Measurements from ENCODE around the gene CDK5. TPM values are rescaled to one million over a fixed set of nuclear protein-coding genes. Genes with fewer than 3 reads are reported as not detected.

CDK5 gene
- total RNA-seq, 1 experiment from 2014 or later = 19.8 TPM

DNA sequence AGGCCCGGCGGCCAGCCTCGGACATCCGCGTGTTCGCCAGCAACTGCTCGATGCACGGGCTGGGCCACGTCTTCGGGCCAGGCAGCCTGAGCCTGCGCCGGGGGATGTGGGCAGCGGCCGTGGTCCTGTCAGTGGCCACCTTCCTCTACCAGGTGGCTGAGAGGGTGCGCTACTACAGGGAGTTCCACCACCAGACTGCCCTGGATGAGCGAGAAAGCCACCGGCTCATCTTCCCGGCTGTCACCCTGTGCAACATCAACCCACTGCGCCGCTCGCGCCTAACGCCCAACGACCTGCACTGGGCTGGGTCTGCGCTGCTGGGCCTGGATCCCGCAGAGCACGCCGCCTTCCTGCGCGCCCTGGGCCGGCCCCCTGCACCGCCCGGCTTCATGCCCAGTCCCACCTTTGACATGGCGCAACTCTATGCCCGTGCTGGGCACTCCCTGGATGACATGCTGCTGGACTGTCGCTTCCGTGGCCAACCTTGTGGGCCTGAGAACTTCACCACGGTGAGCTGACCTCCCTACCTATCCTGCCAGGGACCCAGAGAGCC lies 8.7 kb downstream of the CDK5 start (continued):
- TF ChIP-seq, protein P1, sequence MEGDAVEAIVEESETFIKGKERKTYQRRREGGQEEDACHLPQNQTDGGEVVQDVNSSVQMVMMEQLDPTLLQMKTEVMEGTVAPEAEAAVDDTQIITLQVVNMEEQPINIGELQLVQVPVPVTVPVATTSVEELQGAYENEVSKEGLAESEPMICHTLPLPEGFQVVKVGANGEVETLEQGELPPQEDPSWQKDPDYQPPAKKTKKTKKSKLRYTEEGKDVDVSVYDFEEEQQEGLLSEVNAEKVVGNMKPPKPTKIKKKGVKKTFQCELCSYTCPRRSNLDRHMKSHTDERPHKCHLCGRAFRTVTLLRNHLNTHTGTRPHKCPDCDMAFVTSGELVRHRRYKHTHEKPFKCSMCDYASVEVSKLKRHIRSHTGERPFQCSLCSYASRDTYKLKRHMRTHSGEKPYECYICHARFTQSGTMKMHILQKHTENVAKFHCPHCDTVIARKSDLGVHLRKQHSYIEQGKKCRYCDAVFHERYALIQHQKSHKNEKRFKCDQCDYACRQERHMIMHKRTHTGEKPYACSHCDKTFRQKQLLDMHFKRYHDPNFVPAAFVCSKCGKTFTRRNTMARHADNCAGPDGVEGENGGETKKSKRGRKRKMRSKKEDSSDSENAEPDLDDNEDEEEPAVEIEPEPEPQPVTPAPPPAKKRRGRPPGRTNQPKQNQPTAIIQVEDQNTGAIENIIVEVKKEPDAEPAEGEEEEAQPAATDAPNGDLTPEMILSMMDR (IDR thresholded peaks at IDR 0.05 in 2 of 3, conservative IDR thresholded peaks at IDR 0.05 in 1 of 3; ENCODE audit: borderline replicate concordance in 1 of 3, insufficient read depth in 1 of 3, low read depth in 2 of 3, low read length in 2 of 3) = no peak

DNA sequence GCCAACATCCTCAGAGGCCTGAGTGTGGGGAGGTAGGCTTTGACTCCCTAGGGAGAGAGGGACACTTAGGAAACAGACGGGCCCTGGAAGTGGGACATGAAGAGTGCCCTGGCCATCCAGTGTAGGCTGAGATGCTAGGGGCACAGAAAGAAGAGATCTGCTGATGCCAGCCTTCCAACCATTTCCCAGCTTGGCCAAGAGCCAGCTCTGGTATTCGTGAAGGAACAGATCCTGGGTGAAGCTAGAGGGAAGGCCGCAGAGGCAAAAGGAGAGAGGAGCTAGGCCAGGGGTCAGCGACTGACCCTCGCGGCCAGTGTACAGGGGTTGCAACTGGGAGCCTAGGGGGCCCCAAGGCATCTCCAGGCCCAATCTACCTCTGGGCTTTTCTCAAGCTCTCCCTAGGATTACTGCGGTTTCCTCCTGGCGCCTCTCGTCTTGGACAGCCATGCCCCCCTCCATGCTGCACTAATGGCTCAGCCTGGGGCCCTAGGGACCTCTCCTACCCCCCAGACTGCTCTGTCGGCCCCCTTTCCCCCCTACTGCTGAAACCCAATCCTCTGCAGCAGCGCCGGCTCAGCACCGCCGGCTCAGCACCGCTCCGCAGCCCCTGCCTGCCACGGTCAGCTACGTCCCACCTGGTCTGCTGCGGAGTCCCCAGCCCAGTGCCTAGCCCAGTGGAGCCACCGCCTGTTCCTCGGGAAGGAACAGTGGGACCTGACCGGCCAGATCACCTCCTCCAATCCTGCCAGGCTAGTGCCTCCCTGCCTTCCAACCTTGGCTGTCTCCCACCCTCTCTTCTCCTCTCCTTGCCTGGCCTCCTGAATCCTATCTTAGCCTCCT lies 9.5 kb downstream of the CDK5 start, which contains the start of gene ASIC3:
TSS of gene ASIC3 (plus strand) at position 556 of the 840 bp plus-strand sequence. CDS start 355 bp downstream, outside the sequence.
- RAD21 ChIA-PET (ENCODE audit: low non-redundant PET in 1 of 2, low total read pairs in 2 of 2, uncharacterized antibody in 2 of 2, unreplicated experiment in 2 of 2) = no interaction called here
- no peak within 1 kb of the TSS for H3K9ac ChIP-seq (ENCODE audit: low read length)
- ATAC-seq (no peak), DNase-seq (ENCODE audit: low read depth, low spot score) (no peak)
- H3K27ac ChIP-seq (ENCODE audit: low read depth, low read length) = no peak within 1 kb of the TSS
- H4K20me1 ChIP-seq (ENCODE audit: insufficient read depth) = no peaks in the 10 kb centered on the region
- H3K4me2 ChIP-seq (ENCODE audit: low read length) = no peak within 1 kb of the TSS
- H3K79me2 ChIP-seq (ENCODE audit: insufficient read depth, low read length) = no peaks in the 10 kb centered on the region
- intact Hi-C loops (cut with micrococcal nuclease) = no loop called here
- CTCF ChIA-PET = interaction anchor here (0.6 kb wide), 1 partner anchor 39 kb away, joined by 4 read pairs; no protein-coding TSS in a partner anchor
- H3K36me3 ChIP-seq (ENCODE audit: control insufficient read depth in 1 of 2, insufficient read depth in 2 of 2, low read length in 2 of 2) = no peaks in the 10 kb centered on the region
- no peaks in the 10 kb centered on the region for H3K4me1 ChIP-seq (ENCODE audit: control insufficient read depth in 1 of 2, insufficient read depth in 2 of 2, low read length in 2 of 2)
- H3K9me3 ChIP-seq (ENCODE audit: control insufficient read depth in 1 of 2, insufficient read depth in 1 of 2, low read depth in 1 of 2, low read length in 2 of 2) = no peaks in the 10 kb centered on the region
- POLR2A ChIA-PET = no interaction called here
- H3K27me3 ChIP-seq (ENCODE audit: insufficient read depth, low read length) = no peaks in the 10 kb centered on the region
- H3K9me2 ChIP-seq (ENCODE audit: insufficient read depth) = no peaks in the 10 kb centered on the region
- BruUV-seq (replicated peaks) = no TSS peak
- no peak within 1 kb of the TSS for H3K4me3 ChIP-seq (replicated peaks in 1 of 2; ENCODE audit: low read depth in 1 of 2, low read length in 2 of 2)
- no peak within 1 kb of the TSS for H2AFZ ChIP-seq (ENCODE audit: low read depth, low read length, poor library complexity, severe bottlenecking)
- TF ChIP-seq YY1 (IDR thresholded peaks at IDR 0.05; ENCODE audit: extremely low read depth, insufficient replicate concordance, low read depth, low read length) = no peak
- TF ChIP-seq EGR1 (IDR thresholded peaks at IDR 0.05; ENCODE audit: low read depth) = no peak
- no peak for TF ChIP-seq JUND (IDR thresholded peaks at IDR 0.05)
- TF ChIP-seq POLR2AphosphoS5 (IDR thresholded peaks at IDR 0.05; ENCODE audit: low read depth, low read length) = no peak
- no peak for TF ChIP-seq FOSL1 (IDR thresholded peaks at IDR 0.05; ENCODE audit: low read depth)
- TF ChIP-seq ZNF274 (IDR thresholded peaks at IDR 0.05; ENCODE audit: low read depth, low read length) = no peak
- TF ChIP-seq EZH2 (IDR thresholded peaks at IDR 0.05) = no peak
- no peak for TF ChIP-seq SIN3A (IDR thresholded peaks at IDR 0.05; ENCODE audit: low read depth)
- TF ChIP-seq ZFX (IDR thresholded peaks at IDR 0.05) = no peak
- no peak for TF ChIP-seq CEBPB (IDR thresholded peaks at IDR 0.05; ENCODE audit: low read depth)
- TF ChIP-seq, protein P2, sequence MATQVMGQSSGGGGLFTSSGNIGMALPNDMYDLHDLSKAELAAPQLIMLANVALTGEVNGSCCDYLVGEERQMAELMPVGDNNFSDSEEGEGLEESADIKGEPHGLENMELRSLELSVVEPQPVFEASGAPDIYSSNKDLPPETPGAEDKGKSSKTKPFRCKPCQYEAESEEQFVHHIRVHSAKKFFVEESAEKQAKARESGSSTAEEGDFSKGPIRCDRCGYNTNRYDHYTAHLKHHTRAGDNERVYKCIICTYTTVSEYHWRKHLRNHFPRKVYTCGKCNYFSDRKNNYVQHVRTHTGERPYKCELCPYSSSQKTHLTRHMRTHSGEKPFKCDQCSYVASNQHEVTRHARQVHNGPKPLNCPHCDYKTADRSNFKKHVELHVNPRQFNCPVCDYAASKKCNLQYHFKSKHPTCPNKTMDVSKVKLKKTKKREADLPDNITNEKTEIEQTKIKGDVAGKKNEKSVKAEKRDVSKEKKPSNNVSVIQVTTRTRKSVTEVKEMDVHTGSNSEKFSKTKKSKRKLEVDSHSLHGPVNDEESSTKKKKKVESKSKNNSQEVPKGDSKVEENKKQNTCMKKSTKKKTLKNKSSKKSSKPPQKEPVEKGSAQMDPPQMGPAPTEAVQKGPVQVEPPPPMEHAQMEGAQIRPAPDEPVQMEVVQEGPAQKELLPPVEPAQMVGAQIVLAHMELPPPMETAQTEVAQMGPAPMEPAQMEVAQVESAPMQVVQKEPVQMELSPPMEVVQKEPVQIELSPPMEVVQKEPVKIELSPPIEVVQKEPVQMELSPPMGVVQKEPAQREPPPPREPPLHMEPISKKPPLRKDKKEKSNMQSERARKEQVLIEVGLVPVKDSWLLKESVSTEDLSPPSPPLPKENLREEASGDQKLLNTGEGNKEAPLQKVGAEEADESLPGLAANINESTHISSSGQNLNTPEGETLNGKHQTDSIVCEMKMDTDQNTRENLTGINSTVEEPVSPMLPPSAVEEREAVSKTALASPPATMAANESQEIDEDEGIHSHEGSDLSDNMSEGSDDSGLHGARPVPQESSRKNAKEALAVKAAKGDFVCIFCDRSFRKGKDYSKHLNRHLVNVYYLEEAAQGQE (IDR thresholded peaks at IDR 0.05; ENCODE audit: low read depth) = no peak
- TF ChIP-seq, protein P3, sequence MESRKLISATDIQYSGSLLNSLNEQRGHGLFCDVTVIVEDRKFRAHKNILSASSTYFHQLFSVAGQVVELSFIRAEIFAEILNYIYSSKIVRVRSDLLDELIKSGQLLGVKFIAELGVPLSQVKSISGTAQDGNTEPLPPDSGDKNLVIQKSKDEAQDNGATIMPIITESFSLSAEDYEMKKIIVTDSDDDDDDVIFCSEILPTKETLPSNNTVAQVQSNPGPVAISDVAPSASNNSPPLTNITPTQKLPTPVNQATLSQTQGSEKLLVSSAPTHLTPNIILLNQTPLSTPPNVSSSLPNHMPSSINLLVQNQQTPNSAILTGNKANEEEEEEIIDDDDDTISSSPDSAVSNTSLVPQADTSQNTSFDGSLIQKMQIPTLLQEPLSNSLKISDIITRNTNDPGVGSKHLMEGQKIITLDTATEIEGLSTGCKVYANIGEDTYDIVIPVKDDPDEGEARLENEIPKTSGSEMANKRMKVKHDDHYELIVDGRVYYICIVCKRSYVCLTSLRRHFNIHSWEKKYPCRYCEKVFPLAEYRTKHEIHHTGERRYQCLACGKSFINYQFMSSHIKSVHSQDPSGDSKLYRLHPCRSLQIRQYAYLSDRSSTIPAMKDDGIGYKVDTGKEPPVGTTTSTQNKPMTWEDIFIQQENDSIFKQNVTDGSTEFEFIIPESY (IDR thresholded peaks at IDR 0.05; ENCODE audit: extremely low read depth, insufficient replicate concordance, low read length) = no peak
- no peak for TF ChIP-seq RAD21 (IDR thresholded peaks at IDR 0.05; ENCODE audit: low read depth)

Data from HCT116 (cell line).